BLaER1 (cell line): ENCODE measurements around the gene ZMAT3.
A peak's percentile ranks its signal among the peaks of the same experiment; 100 is the strongest.

ENCODE experiments used
- H3K27ac ChIP-seq: shearing (Covaris generic); formaldehyde crosslinking; 2 replicates; pipeline ENCODE4 v1.8.1; 2022
- H3K27me3 ChIP-seq: shearing (Covaris generic); formaldehyde crosslinking; 2 replicates; pipeline ENCODE4 v1.8.1; 2022
- H3K36me3 ChIP-seq: shearing (Covaris generic); formaldehyde crosslinking; 2 replicates; pipeline ENCODE4 v1.8.1; 2022
- H3K4me1 ChIP-seq: shearing (Covaris generic); formaldehyde crosslinking; 2 replicates; pipeline ENCODE4 v1.8.1; 2022
- H3K4me2 ChIP-seq: shearing (Covaris generic); formaldehyde crosslinking; 2 replicates; pipeline ENCODE4 v1.8.1; 2022
- H3K4me3 ChIP-seq: shearing (Covaris generic); formaldehyde crosslinking; 2 replicates; pipeline ENCODE4 v1.8.1; 2022
- H3K9ac ChIP-seq: shearing (Covaris generic); formaldehyde crosslinking; 2 replicates; pipeline ENCODE4 v1.8.1; 2022
- H3K9me3 ChIP-seq: shearing (Covaris generic); formaldehyde crosslinking; 2 replicates; pipeline ENCODE4 v1.8.1; 2022
- H4K20me1 ChIP-seq: shearing (Covaris generic); formaldehyde crosslinking; 2 replicates; pipeline ENCODE4 v1.8.1; 2022
- Cebpa-rat ChIP-seq: shearing (Covaris generic); IDR thresholded peaks from 2 replicates; pipeline ENCODE4 v1.8.1; 2022

ZMAT3 gene

DNA sequence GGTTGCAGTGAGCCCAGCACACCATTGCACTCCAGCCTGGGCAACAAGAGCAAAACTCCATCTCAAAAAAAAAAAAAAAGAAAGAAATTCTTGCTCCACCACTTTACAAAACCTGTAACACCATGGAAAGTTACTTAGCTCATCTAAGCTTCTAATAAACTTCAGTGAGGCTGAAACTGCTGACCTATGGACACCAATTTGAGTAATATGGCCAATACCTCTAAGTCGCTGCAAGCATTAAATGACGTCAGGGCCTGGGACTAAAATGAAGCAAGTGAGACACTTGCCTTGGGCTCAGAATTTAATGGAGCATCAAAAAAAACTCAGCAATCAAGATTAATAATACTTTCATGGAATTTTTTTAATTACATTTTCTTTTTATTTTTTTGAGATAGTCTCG is 42.5 kb downstream of the ZMAT3 start:
- Histone ChIP-seq H3K36me3 (peaks cover 50% of the 10 kb centered on the region), H3K27ac (0 out of 2 replicates have a peak overlapping the region, but pooled peaks have one; percentile 8), H3K4me2 (no peak overlapping the region), H3K4me1 (peaks cover 31% of the 10 kb centered on the region), H3K27me3 (no peaks in the 10 kb centered on the region), H4K20me1 (peaks cover 11% of the 10 kb centered on the region; the same call in 1 of the 2 replicates), H3K9me3 (peaks cover 19% of the 10 kb centered on the region), H3K9ac (no peak overlapping the region), H3K4me3 (no peak overlapping the region)
- no peak for TF ChIP-seq Cebpa-rat

DNA sequence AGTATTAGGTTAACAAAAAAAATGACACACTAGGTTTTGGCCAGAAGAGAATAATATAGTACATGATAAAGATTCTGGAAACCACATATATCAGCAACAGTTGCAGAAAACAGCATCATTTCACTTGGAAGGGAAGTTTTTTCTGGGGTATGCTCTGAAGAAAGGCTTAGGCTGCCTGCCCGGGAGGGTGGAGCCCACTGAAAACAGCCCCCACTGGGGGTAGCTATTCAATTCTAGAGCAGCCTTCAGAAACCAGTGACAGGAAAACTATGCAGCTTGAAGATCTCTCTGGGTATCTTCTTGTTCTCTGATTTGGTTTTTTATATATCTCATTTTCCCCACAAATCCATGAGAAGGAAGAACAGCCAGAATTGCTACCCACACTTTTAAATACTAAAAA is 43.2 kb downstream of the ZMAT3 start:
- no peak overlapping the region for H3K4me3 ChIP-seq
- peaks cover 13% of the 10 kb centered on the region for H3K9me3 ChIP-seq
- no peaks in the 10 kb centered on the region for H3K27me3 ChIP-seq
- peaks cover 11% of the 10 kb centered on the region; the same call in 1 of the 2 replicates for H4K20me1 ChIP-seq
- 0 out of 2 replicates have a peak overlapping the region, but pooled peaks have one; percentile 2 for H3K9ac ChIP-seq
- no peak for TF ChIP-seq Cebpa-rat
- H3K4me1 ChIP-seq: peaks cover 31% of the 10 kb centered on the region
- peaks cover 48% of the 10 kb centered on the region for H3K36me3 ChIP-seq
- peak overlapping the region; percentile 51 for H3K4me2 ChIP-seq
- peak overlapping the region; percentile 8; the same call in 1 of the 2 replicates for H3K27ac ChIP-seq

DNA sequence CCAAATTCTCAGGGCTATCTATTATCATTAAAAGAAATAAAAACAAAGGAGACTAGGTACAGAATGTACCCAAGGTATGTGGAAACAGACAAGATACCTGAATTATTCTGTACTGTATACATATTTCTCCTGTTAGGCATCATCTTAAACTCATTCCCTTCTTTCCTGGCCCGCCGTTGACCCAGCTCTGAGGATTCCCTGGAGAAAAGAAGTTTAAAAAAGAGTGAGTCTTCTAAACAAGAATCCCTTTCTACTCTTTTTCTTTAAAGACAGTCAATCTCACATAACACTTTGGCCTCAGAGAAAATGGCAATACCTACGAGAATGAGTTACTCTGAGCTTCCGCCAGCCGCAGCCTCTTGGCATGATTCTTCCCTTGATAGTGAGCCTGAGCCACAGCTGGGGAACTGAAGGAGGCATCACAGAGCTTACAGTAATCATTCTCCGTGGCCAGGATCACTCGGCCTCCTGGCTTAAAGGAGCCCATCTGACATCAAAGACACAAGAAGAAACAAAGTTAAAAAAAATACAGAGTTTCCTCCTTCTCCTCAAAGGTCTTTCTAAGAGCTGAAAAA is 44.2 kb downstream of the ZMAT3 start:
- Histone ChIP-seq H3K36me3 (peaks cover 44% of the 10 kb centered on the region), H3K9ac (no peak overlapping the region), H3K27ac (0 out of 2 replicates have a peak overlapping the region, but pooled peaks have one; percentile 8), H3K4me2 (peak overlapping the region; percentile 51), H3K9me3 (peaks cover 4% of the 10 kb centered on the region), H4K20me1 (peaks cover 11% of the 10 kb centered on the region; the same call in 1 of the 2 replicates), H3K27me3 (no peaks in the 10 kb centered on the region), H3K4me3 (no peak overlapping the region), H3K4me1 (peaks cover 31% of the 10 kb centered on the region)
- no peak for TF ChIP-seq Cebpa-rat

DNA sequence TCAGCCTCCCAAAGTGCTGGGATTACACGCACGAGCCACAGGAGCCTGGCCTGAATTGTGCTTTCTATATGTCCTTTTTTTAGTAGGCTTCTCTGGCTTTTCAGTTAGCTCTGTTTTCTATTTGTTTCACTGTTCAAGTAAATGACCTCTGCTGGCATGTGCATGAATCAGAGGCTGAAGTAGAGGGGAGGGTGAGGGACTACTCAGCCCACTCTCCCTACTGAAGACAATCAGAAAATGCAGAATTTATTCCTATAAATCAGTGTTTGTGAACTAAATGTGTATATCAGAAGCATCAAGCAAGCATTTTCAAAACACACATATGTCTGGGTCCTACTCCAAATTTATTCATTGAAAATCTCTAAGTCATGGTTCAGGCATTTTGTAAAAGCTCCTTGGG is 45.0 kb downstream of the ZMAT3 start:
- Histone ChIP-seq H3K4me2 (no peak overlapping the region), H3K9ac (no peak overlapping the region), H3K27ac (no peak overlapping the region), H4K20me1 (peaks cover 11% of the 10 kb centered on the region; the same call in 1 of the 2 replicates), H3K4me3 (no peak overlapping the region), H3K9me3 (no peaks in the 10 kb centered on the region; the same call in 1 of the 2 replicates), H3K27me3 (no peaks in the 10 kb centered on the region), H3K36me3 (peaks cover 41% of the 10 kb centered on the region), H3K4me1 (peaks cover 37% of the 10 kb centered on the region)
- TF ChIP-seq Cebpa-rat: no peak

DNA sequence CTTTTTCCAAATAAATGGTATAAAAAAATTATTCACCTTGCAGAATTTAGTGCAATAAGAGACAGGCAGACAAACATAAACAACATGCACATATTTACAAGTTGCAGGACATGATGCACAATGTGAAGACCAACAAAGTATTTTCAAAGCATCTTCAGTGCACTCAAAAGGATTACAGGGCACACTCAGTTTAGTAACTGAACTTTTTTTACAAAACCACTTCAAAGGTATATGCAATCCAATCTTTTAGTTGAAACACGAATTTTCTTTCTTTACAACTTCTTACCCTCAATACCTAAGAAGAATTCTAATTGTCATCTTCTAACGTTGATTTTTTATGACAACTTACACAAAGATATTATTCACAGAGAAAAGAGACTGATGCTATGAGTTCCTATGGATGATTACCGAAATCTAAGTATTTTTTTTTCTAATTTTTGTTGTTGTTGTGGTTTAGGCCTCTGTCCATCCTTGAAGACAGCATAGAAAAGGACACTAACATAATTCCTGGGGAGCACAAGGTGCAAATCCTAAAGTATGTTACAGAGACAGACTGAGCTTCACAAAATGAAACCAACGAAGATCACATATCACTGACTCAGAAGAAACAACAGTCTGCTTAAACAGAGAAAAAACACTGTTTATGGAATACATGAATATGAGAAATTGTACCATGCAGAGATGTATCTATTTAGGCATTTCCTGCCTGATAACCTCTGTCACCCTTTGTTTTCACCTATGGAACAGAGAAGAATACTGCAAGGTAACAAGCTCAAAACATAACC is 50.3 kb downstream of the ZMAT3 start:
- H3K4me3 ChIP-seq: no peak overlapping the region
- peaks cover 15% of the 10 kb centered on the region for H3K36me3 ChIP-seq
- peaks cover 57% of the 10 kb centered on the region for H3K4me1 ChIP-seq
- no peaks in the 10 kb centered on the region for H4K20me1 ChIP-seq
- no peaks in the 10 kb centered on the region for H3K9me3 ChIP-seq
- TF ChIP-seq Cebpa-rat: no peak
- H3K27ac ChIP-seq: peak overlapping the region; percentile 19; the same call in 1 of the 2 replicates
- H3K27me3 ChIP-seq: no peaks in the 10 kb centered on the region
- peak overlapping the region; percentile 52 for H3K9ac ChIP-seq
- peak overlapping the region; percentile 67 for H3K4me2 ChIP-seq

DNA sequence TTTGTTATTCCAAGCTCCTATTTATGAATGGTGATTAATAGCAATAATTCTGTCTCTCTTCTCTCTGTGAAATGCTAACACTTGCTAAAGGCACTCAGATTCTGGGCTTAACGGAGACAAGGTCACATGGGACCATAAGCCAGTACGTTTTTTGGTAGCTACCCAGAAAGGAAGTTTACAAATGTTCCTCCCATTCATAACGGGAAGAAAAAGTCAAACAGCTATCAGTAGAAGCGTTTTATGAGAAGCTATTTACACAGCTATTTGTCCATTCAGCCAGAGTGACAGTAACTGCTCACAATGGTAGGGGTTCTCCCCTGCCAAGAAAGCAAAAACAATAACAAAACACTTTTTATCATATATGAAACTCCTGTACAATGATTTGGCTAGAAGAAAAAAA is 51.5 kb downstream of the ZMAT3 start:
- TF ChIP-seq Cebpa-rat: no peak
- Histone ChIP-seq H3K27ac (peak overlapping the region; percentile 52; the same call in 1 of the 2 replicates), H3K9me3 (no peaks in the 10 kb centered on the region), H3K36me3 (peaks cover 14% of the 10 kb centered on the region), H3K27me3 (no peaks in the 10 kb centered on the region), H3K4me3 (no peak overlapping the region), H3K4me2 (peak overlapping the region; percentile 67), H3K9ac (peak overlapping the region; percentile 51; the same call in 1 of the 2 replicates), H4K20me1 (no peaks in the 10 kb centered on the region), H3K4me1 (peaks cover 69% of the 10 kb centered on the region)

DNA sequence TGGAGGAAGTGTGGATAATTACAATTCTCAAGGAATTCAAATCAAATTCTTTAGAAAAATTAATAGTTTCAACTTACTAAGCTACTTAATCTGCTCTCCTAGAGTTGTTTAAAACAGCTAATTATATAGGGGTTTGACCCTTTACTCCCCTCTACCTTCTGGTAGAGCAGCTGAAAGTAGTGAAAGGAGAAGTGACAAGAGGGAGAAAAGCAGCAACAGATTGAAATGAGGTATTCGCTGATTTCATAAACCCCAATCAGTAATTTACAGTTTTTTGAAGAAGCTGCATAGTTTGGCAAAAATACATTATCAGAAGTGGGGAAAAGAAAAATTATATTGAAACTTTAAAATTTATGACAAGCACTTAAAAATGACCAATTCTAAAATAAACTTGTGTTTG is 52.8 kb downstream of the ZMAT3 start:
- H3K27me3 ChIP-seq: no peaks in the 10 kb centered on the region
- TF ChIP-seq Cebpa-rat: no peak
- no peak overlapping the region for H3K27ac ChIP-seq
- H3K4me1 ChIP-seq: peaks cover 72% of the 10 kb centered on the region
- H3K4me3 ChIP-seq: no peak overlapping the region
- H3K9ac ChIP-seq: no peak overlapping the region
- no peaks in the 10 kb centered on the region for H3K9me3 ChIP-seq
- no peaks in the 10 kb centered on the region for H4K20me1 ChIP-seq
- H3K36me3 ChIP-seq: peaks cover under 1% of the 10 kb centered on the region
- no peak overlapping the region for H3K4me2 ChIP-seq

DNA sequence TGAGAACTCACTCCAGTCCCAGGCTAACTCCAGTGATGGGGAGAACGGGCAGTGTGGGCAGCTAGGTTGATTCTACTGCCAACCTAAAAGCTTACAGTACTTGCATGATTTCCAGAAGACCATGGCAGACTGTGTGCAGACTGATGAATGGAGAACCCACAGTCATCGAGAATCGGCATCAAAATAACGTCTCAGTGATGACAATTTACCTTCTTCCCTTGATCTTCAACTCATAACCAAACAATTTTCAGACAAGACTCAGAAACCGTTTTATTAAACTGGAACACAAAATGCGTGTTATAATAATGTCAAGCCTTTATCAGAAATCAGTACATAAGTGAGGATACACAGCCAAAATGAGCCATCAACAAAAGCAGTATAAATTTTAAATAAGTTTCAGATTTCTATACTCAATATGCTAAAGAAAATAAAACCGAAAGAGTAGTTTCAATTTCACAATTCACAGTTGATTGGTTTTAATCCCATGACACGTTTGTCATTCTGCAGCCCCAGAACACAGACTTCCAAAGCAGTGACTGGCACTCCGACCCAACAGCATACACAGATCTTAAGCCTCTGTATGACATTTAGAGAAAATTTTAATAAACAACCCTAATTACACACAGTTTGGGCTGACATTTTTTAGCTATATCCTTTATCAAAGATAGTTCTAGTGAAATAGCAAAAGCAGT is 54.5 kb downstream of the ZMAT3 start:
- no peaks in the 10 kb centered on the region for H4K20me1 ChIP-seq
- no peaks in the 10 kb centered on the region for H3K36me3 ChIP-seq
- no peaks in the 10 kb centered on the region for H3K9me3 ChIP-seq
- peak overlapping the region; percentile 78 for H3K4me2 ChIP-seq
- H3K4me3 ChIP-seq: peak overlapping the region; percentile 54
- no peaks in the 10 kb centered on the region for H3K27me3 ChIP-seq
- TF ChIP-seq Cebpa-rat: no peak
- H3K27ac ChIP-seq: peak overlapping the region; percentile 65
- H3K9ac ChIP-seq: peak overlapping the region; percentile 59; the same call in 1 of the 2 replicates
- peaks cover 71% of the 10 kb centered on the region for H3K4me1 ChIP-seq

DNA sequence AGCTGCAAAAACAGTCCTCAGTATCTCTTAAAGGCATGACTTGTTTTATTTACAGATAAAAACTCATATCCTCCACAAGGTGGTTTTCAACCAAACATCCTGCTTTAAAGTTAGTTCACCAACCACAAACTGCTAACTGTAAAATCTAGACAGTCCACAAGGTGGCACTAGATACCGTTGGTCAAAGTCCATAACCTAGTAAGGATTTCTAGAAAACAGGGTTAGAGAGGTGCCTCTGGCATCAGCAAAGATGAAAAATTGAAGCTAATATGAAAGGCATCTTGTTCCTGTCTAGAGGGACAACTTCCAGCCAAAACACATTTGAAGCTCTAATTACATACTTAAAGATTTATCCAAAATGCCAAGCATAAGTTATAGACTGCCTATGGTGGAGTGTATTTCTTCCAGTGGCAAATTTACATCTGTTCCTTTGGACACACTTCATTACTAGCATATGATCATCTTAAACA is 56.0 kb downstream of the ZMAT3 start:
- H4K20me1 ChIP-seq: no peaks in the 10 kb centered on the region
- H3K4me3 ChIP-seq: no peak overlapping the region
- peak overlapping the region; percentile 11; the same call in 1 of the 2 replicates for H3K27ac ChIP-seq
- H3K4me1 ChIP-seq: peaks cover 56% of the 10 kb centered on the region
- peak overlapping the region; percentile 78 for H3K4me2 ChIP-seq
- no peaks in the 10 kb centered on the region for H3K9me3 ChIP-seq
- TF ChIP-seq Cebpa-rat: no peak
- no peaks in the 10 kb centered on the region for H3K36me3 ChIP-seq
- no peak overlapping the region for H3K9ac ChIP-seq
- H3K27me3 ChIP-seq: no peaks in the 10 kb centered on the region
